ENCODE measurements around the gene LCE1D. TPM values are rescaled to one million over a fixed set of nuclear protein-coding genes. Genes with fewer than 3 reads are reported as not detected.

LCE1D gene, protein sequence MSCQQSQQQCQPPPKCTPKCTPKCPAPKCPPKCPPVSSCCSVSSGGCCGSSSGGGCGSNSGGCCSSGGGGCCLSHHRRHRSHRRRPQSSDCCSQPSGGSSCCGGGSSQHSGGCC
- not detected for polyA plus RNA-seq (2012; ENCODE audit: missing spikeins)

DNA sequence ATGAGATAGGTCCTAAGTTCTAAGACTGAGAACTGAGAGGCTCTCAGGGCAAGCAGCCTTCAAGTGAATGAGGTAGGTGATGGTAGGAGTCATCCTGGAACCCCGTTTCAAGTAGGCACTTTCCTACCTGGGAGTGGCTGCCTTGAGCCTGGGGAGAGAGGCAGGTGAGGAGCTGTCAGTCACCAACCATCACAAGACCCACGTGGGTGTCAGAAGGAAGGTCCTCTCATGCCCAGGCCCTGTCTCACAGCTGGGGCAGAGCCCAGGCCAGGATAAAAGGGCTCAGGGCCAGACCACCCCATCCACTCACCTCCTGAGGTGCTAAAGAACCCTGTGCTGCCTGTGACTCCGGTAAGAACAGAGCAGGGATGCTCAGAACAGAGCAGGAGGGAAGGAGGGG is at the start of gene LCE1D:
LCE1D (plus strand) TSS at position 301 of the 400 bp plus-strand sequence. CDS start 1,074 bp downstream, outside the sequence.
- FAIRE-seq, result no peak
- no peak for TF ChIP-seq POLR2AphosphoS5 (IDR thresholded peaks at IDR 0.05; ENCODE audit: low read depth, low read length)
- TF ChIP-seq POLR2A (IDR thresholded peaks at IDR 0.05; ENCODE audit: low read depth, low read length), result no peak
- TF ChIP-seq TAF1 (IDR thresholded peaks at IDR 0.05; ENCODE audit: borderline replicate concordance, low read depth, low read length), result no peak
- no peak for DNase-seq (ENCODE audit: insufficient read length)

DNA sequence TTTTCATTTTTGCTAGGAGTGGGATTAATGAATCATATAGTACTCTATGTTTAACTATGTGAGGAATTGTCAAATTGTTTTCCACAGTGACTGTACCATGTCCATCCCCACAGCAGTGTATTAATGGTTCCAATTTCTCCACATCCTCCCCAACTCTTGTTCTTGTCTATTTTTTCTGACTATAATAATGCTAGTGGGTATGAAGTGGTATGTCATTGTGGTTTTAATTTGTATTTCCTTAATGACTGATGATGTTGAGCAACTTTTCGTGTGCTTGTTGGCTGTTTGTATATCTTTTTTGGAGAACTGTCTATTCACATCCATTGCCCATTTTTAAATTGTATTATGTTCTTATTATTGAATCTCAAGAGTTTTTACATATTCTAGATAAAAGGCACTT is 48.7 kb upstream of the LCE1D start:
- TF ChIP-seq TAF1 (IDR thresholded peaks at IDR 0.05; ENCODE audit: borderline replicate concordance, low read depth, low read length) (no peak), POLR2AphosphoS5 (IDR thresholded peaks at IDR 0.05; ENCODE audit: low read depth, low read length) (no peak), POLR2A (IDR thresholded peaks at IDR 0.05; ENCODE audit: low read depth, low read length) (no peak)
- DNase-seq (ENCODE audit: insufficient read length), result no peak
- no peak for FAIRE-seq

DNA sequence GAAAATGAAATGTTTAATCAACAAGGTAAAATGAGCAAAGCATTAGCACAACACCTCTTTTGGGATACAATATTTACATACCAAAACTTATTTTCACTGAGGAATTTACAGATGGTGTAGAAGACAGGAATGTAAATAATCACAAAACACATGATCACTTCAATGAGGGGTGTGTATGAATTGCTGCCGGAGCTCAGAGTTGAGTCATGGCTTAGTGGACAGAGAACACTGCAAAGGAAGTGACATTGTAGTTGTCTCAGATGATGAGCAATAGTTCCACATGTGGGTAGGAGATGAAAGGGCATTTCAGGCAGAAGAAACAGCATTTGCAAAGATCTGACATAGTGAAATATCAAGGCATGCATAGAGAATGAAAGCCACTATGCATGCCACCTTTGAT is 44.3 kb upstream of the LCE1D start:
- TF ChIP-seq POLR2A (IDR thresholded peaks at IDR 0.05; ENCODE audit: low read depth, low read length), result no peak
- no peak for TF ChIP-seq POLR2AphosphoS5 (IDR thresholded peaks at IDR 0.05; ENCODE audit: low read depth, low read length)
- no peak for TF ChIP-seq TAF1 (IDR thresholded peaks at IDR 0.05; ENCODE audit: borderline replicate concordance, low read depth, low read length)
- FAIRE-seq, result no peak
- DNase-seq (ENCODE audit: insufficient read length), result no peak

DNA sequence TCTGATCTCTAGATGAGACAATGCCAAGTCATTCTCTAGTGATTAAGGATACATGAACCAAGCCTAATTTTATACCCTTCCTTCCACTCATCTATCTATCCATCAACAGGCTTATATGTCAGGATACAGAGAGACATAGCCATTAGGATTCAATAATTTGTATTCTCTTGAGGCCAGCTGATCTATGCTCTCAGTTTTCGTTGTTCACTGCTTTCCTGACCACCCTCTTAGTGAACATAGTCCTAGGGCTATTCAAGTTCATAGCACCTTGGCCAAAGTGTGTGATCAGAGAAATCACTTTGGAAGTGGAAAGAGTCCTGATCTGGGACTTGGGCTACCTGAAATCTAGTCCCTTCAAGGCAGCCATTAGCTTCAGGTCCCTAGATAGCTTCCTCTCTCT is 42.9 kb upstream of the LCE1D start:
- no peak for FAIRE-seq
- no peak for TF ChIP-seq POLR2A (IDR thresholded peaks at IDR 0.05; ENCODE audit: low read depth, low read length)
- no peak for TF ChIP-seq POLR2AphosphoS5 (IDR thresholded peaks at IDR 0.05; ENCODE audit: low read depth, low read length)
- TF ChIP-seq TAF1 (IDR thresholded peaks at IDR 0.05; ENCODE audit: borderline replicate concordance, low read depth, low read length), result no peak
- no peak for DNase-seq (ENCODE audit: insufficient read length)

DNA sequence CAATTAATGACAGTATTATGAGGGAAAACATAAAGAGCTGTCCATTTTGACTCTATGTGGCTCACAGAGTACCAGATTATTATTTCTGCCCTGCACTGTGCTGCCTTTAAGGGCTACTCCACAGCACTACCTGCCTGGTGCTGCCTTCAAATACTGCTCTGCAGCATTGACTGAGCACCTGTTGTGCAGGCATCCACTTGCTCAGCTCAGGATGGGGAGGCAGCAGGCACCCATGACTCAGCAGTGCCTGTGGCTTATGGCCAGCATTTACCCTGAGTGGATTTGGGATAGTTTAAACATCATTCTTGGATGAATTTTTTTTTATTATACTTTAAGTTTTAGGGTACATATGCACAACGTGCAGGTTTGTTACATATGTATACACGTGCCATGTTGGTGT is 39.6 kb upstream of the LCE1D start:
- no peak for FAIRE-seq
- DNase-seq (ENCODE audit: insufficient read length), result no peak
- no peak for TF ChIP-seq POLR2AphosphoS5 (IDR thresholded peaks at IDR 0.05; ENCODE audit: low read depth, low read length)
- TF ChIP-seq POLR2A (IDR thresholded peaks at IDR 0.05; ENCODE audit: low read depth, low read length), result no peak
- TF ChIP-seq TAF1 (IDR thresholded peaks at IDR 0.05; ENCODE audit: borderline replicate concordance, low read depth, low read length), result no peak

DNA sequence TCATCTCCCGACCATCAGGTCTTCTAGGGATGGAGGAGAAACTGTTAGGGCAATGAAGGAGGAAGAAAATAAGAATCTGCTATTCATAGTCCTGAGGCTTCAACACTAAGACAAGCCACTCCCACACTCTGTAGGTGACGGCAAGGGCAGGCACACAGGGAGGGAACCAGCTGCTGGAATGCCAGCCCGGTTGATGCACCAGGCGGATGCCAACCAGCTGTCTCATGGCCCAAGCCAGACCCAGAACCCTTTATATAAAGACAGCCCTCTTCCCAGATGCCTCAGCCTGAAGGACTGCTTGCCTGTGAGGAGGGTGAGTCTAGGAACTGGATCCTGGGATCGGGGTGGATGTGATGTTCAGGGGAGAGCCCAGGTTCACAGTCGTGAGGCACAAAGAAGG is 38.8 kb upstream of the LCE1D start, which contains the start of gene KPRP:
KPRP (plus strand) TSS at position 279 of the 400 bp plus-strand sequence. CDS start 1,564 bp downstream, outside the sequence.
- no peak for DNase-seq (ENCODE audit: insufficient read length)
- TF ChIP-seq POLR2AphosphoS5 (IDR thresholded peaks at IDR 0.05; ENCODE audit: low read depth, low read length) (no peak), TAF1 (IDR thresholded peaks at IDR 0.05; ENCODE audit: borderline replicate concordance, low read depth, low read length) (no peak), POLR2A (IDR thresholded peaks at IDR 0.05; ENCODE audit: low read depth, low read length) (no peak)
- FAIRE-seq, result no peak

DNA sequence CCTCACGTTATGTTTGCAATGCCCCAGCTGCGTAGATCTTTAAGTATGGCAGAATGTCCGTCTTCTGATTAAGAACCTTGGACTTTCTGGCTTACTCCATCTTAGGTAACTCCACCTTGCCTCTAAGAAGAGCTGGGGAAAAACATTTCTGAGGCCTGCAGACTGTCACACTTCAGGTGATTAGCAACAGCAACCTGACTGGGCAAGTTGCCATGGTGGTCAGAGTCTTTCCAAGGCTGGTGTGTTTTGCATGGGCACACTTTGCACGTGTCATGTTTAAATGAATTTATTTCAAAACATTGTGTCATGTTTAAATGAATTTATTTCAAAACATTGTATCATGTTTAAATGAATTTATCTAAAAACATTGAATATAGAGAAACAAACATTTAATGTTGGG is 37.9 kb upstream of the LCE1D start:
- FAIRE-seq (no peak), DNase-seq (ENCODE audit: insufficient read length) (no peak)
- no peak for TF ChIP-seq POLR2AphosphoS5 (IDR thresholded peaks at IDR 0.05; ENCODE audit: low read depth, low read length)
- TF ChIP-seq POLR2A (IDR thresholded peaks at IDR 0.05; ENCODE audit: low read depth, low read length), result no peak
- no peak for TF ChIP-seq TAF1 (IDR thresholded peaks at IDR 0.05; ENCODE audit: borderline replicate concordance, low read depth, low read length)

DNA sequence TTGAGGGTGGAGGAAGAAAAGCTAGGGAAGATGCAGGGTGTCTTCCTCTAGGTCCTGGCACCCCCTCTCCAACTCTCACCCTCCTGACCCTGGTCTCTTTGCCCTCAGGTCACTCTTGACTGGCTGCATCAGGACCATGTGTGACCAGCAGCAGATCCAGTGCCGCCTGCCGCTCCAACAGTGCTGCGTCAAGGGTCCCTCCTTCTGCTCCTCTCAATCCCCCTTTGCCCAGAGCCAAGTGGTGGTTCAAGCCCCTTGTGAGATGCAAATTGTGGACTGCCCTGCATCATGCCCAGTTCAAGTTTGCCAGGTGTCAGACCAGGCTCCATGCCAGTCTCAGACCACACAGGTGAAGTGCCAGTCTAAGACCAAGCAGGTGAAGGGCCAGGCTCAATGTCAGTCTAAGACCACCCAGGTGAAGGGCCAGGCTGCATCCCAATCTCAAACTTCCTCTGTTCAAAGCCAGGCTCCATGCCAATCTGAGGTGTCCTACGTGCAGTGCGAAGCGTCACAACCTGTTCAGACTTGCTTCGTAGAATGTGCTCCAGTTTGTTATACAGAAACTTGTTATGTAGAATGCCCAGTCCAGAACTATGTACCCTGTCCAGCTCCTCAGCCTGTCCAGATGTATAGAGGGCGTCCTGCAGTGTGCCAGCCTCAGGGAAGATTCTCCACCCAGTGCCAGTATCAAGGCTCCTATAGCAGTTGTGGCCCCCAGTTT is 36.9 kb upstream of the LCE1D start:
- FAIRE-seq (no peak), DNase-seq (ENCODE audit: insufficient read length) (no peak)
- TF ChIP-seq TAF1 (IDR thresholded peaks at IDR 0.05; ENCODE audit: borderline replicate concordance, low read depth, low read length) (no peak), POLR2AphosphoS5 (IDR thresholded peaks at IDR 0.05; ENCODE audit: low read depth, low read length) (no peak), POLR2A (IDR thresholded peaks at IDR 0.05; ENCODE audit: low read depth, low read length) (no peak)

DNA sequence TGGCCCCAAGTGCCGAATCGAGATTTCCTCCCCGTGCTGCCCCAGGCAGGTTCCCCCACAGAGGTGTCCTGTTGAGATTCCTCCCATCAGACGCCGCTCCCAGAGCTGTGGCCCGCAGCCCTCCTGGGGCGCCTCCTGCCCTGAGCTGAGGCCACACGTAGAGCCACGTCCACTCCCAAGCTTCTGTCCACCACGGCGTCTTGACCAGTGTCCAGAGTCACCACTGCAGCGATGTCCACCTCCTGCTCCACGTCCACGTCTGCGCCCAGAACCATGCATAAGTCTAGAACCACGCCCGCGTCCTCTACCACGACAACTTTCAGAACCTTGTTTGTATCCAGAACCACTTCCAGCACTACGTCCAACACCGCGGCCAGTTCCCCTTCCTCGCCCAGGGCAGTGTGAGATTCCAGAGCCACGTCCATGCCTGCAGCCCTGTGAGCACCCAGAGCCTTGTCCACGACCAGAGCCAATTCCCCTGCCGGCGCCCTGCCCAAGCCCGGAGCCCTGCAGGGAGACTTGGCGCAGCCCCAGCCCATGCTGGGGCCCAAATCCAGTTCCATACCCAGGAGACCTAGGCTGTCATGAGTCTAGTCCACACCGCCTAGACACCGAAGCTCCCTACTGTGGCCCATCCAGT is 35.9 kb upstream of the LCE1D start:
- TF ChIP-seq TAF1 (IDR thresholded peaks at IDR 0.05; ENCODE audit: borderline replicate concordance, low read depth, low read length), result no peak
- no peak for TF ChIP-seq POLR2A (IDR thresholded peaks at IDR 0.05; ENCODE audit: low read depth, low read length)
- TF ChIP-seq POLR2AphosphoS5 (IDR thresholded peaks at IDR 0.05; ENCODE audit: low read depth, low read length), result no peak
- FAIRE-seq (no peak), DNase-seq (ENCODE audit: insufficient read length) (no peak)

DNA sequence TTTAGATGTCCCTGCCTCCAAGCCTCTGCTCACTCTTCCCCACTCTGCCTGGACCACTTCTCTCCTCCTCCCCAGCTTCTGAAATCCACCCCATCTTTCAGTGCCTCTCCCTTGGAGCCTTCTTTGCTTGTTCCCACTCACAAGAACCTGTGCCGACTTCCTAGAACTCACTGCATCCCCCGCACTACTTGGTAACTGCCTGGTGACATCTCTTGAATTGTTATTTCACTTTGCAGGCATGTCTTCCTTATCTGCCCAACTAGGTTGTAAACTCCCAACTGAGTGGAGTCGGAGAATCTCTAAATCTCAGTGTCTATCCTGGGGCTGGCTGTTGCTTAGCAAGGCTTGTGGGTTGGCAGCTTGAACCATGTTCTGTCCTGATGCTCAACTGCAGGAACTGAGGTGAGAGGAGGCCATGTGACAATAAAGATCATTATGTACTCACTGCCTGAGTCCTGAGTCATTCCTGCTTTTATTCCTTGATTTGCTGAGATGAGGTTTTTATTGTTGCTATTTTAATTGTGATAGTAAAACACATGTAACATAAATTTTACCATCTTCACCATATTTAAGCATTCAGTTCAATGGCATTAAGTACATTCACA is 34.8 kb upstream of the LCE1D start:
- TF ChIP-seq POLR2AphosphoS5 (IDR thresholded peaks at IDR 0.05; ENCODE audit: low read depth, low read length), result no peak
- no peak for TF ChIP-seq TAF1 (IDR thresholded peaks at IDR 0.05; ENCODE audit: borderline replicate concordance, low read depth, low read length)
- no peak for TF ChIP-seq POLR2A (IDR thresholded peaks at IDR 0.05; ENCODE audit: low read depth, low read length)
- DNase-seq (ENCODE audit: insufficient read length), result no peak
- FAIRE-seq, result no peak

DNA sequence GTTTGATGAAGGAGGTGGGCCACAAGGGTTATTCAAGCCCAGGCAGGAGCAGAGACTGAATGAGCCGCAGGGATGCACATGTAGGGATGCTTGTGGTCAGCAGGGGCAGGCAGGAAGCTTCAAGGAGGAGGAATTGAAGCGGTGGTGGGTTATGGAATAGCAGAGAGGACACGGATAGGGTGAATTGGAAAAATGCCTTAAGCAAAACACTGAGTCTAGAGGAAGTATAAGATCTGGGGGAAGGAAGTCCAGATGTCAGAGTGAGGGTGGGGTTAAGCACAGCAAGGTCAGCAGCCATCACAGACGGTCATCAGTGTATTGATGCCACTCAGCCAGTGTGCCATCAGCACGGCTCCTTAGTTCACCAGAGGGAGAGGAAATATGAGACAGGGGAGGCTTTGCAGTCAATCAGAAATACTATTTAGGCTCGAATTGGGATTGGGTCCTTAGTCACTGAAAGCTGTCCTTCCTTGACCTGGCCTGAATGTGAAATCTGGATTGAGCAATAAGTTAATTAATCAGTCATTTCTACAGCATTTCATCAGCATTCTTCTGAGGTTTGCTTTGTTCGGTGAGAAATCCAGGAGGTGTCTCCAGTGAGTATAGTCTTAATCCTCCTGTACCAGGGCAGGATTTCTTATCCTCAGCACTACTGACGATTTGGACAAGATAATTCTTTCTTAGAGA is 27.5 kb upstream of the LCE1D start:
- FAIRE-seq (no peak), DNase-seq (ENCODE audit: insufficient read length) (no peak)
- TF ChIP-seq TAF1 (IDR thresholded peaks at IDR 0.05; ENCODE audit: borderline replicate concordance, low read depth, low read length), result no peak
- TF ChIP-seq POLR2AphosphoS5 (IDR thresholded peaks at IDR 0.05; ENCODE audit: low read depth, low read length), result no peak
- no peak for TF ChIP-seq POLR2A (IDR thresholded peaks at IDR 0.05; ENCODE audit: low read depth, low read length)

All from GM12892 (cell line).